Heart left ventricle (tissue), 16 donors: ENCODE data around the gene ACSF3. TPM values are rescaled to one million over a fixed set of nuclear protein-coding genes. Genes with fewer than 3 reads are reported as not detected.
"Not testable (repeated sequence)": the region's sequence is repeated elsewhere in the genome, so short reads cannot be mapped to it uniquely, and the experiment has no call there.

Source experiments
- ATAC-seq, 4 donors: fragments of 200-7000 bp; cut with Tn5 transposase; one replicate each; pipeline ENCODE4 v1.9.1; 2020 to 2022; ENCODE audit warnings: moderate library complexity in 4 of 4, mild to moderate bottlenecking in 3 of 4, moderate number of reproducible peaks in 1 of 4
- DNase-seq, 5 donors: peaks; one replicate each; pipeline ENCODE4 v3.0.0-alpha.2; 2020
- H3K27ac ChIP-seq, 12 donors: fragments of 200-600 bp; sonication (generic) in 4 of 12; one replicate each; pipeline versions ENCODE4 v1.5.0 to v1.8.0; 2016 to 2022; ENCODE audit warnings: mild to moderate bottlenecking in 2 of 12
- H3K27me3 ChIP-seq, 9 donors: fragments of 200-600 bp; sonication (generic) in 2 of 9; one replicate each; pipeline versions ENCODE4 v1.5.1 to v1.8.0; 2016 to 2022; ENCODE audit warnings: mild to moderate bottlenecking in 3 of 9
- H3K36me3 ChIP-seq, 9 donors: fragments of 200-600 bp; sonication (generic) in 2 of 9; one replicate each; pipeline versions ENCODE4 v1.5.0 to v1.8.0; 2018 to 2022; ENCODE audit warnings: mild to moderate bottlenecking in 2 of 9
- H3K4me1 ChIP-seq, 12 donors: fragments of 200-600 bp; sonication (generic) in 4 of 12; one replicate each; pipeline versions ENCODE4 v1.5.0 to v1.8.0; 2016 to 2022; ENCODE audit warnings: mild to moderate bottlenecking in 3 of 12
- H3K4me3 ChIP-seq, 12 donors: fragments of 200-600 bp; sonication (generic) in 4 of 12; one replicate each; pipeline versions ENCODE4 v1.5.0 to v1.8.0; 2017 to 2022; ENCODE audit warnings: mild to moderate bottlenecking in 9 of 12, moderate library complexity in 4 of 12
- H3K9me3 ChIP-seq, 12 donors: fragments of 200-600 bp; sonication (generic) in 4 of 12; one replicate each; pipeline versions ENCODE4 v1.5.0 to v1.8.0; 2016 to 2022; ENCODE audit warnings: mild to moderate bottlenecking in 1 of 12
- POLR2A ChIP-seq, 2 donors: fragments of 450-650 bp; IDR thresholded peaks; one replicate each; pipeline ENCODE4 v1.6.1; 2017; ENCODE audit warnings: antibody characterized with exemption in 2 of 2, mild to moderate bottlenecking in 2 of 2, moderate library complexity in 2 of 2
- WGBS, 4 donors: extraction: QIAGEN DNeasy Blood & Tissue Kit in 2 of 4; methylation state at CpG; one replicate each; pipeline versions ENCODE4 v1.1.5 to v1.1.7; 2013 to 2018; 5-methylcytosine and 5-hydroxymethylcytosine counted together
- intact Hi-C, 10 donors: fragments of 100-400 bp; cut with DNase I; formaldehyde crosslinking; loops; one replicate each; pipeline versions ENCODE4 v1.11.1 to v1.14.2; 2022
- polyA plus RNA-seq, 2 donors: library from polyadenylated mRNA; stranded (reverse); fragments of 200-250 nt; gene quantifications; one replicate each; pipeline ENCODE4 v1.2.3, GENCODE V29; 2013
- total RNA-seq, 9 donors: library from RNA; depleted of rRNA in 2 of 9; stranded (reverse); fragments of >200 nt in 2 of 9; fragmentation: NEBNext Ultra II Directional in 3 of 9; extraction: Animal tissue kit (Norgen Biotek cat#: 25700) in 3 of 9; gene quantifications; one replicate each; pipeline versions ENCODE4 v1.1.0 to v1.2.4, GENCODE V29; 2016 to 2023
- TF ChIP-seq, protein P1 (sequence below), 12 donors: fragments of 200-600 bp; sonication (generic) in 4 of 12; IDR thresholded peaks; one replicate each; pipeline versions ENCODE4 v1.5.0 to v1.8.0; 2018 to 2022; ENCODE audit warnings: antibody characterized with exemption in 12 of 12, mild to moderate bottlenecking in 5 of 12
- donor health status: ischemic (EF 13 %, LVEDD 7.1; RV severe dilation, severe dysfunction).
- donor health status: healthy with polysubstance abuse.
- donor health status: DM: no; HTN: yes; CAD: no.
- donor health status: DM: no; HTN: no; CAD: no.
- donor health status: ischemic (EF 25% LVEDD 6.9; RV normal size, moderate dysfunction).
- donor health status: ischemic (EF 25% LVEDD 5.7; RV mildly dilated, moderate dysfunction).
- donor health status: healthy.
- donor health status: DM: yes; HTN: yes; CAD: no.
- donor health status: ischemic (EF 35%, LVEDD 5.7; RV mildly dilated, moderate dysfunction).
- donor health status: nonischemic (EF 11% LVEDD 7.7; RV severe dilation, severe dysfunction).
- donor health status: DM: yes; HTN: yes; CAD: no.
- donor health status: PGD.
- donor health status: ischemic (EF 29% LVEDD 5.4; RV normal size, mild dysfunction).
- donor health status: nonischemic (EF 23%, LVEDD 6.1; RV moderate dilation, normal function).

ACSF3 gene
- total and polyA plus RNA-seq, 11 donors = 10.3 to 26.3 (median 19.3) TPM

DNA sequence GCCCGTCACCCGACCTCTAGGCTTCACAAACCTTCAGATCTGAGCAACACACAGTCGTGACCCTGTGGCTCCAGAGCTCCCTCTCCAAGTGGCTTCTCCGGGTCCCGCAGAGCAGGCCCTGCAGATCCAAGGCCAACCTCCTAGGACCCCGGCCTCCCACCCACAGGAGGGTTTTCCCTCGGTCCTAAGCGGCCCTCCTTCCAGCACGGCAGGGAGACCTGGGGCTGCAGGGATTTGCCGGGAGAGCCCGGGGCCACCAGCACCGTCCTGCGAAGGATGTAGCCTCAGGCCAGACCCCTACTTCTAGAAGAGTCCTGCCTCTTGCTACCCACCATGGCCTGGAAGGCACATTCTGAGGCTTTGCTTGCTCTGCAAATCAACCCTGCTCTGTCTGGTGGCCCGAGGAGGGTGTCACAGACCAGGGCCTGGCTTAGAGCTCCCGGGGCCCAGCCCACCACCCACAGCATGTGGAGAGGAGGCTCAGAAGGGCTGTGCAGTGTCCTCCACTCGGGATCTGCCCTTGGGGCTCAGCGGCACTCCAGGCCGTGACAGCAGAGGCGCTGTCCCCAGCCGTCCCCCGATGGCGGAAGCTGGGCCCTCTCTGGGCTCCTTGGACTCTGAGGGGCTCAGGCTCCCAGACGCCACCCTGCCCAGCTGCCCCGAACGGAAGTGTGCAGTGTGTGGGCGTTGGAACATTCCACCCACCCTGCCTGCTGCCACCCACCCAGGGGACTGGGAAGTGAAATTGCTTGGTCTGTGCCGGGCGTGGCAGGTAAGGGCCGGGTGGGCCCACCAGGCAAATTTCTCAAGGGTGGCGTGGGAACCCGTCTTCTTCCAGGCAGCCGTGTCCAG, 28.8 kb upstream of the ACSF3 start:
- H3K4me1 ChIP-seq = no peaks in the 10 kb centered on the region
- no peaks in the 10 kb centered on the region for H3K36me3 ChIP-seq
- H3K9me3 ChIP-seq = no peaks in the 10 kb centered on the region
- 71 to 86% (median 82%) methylated on average over 17 to 32 of the region's 32 CpGs for WGBS, 4 donors
- H3K27me3 ChIP-seq = peaks cover 0 to 26% (median 7%) of the 10 kb centered on the region in 9 donors
- intact Hi-C loops = no loop called here
- no peak for TF ChIP-seq POLR2A (IDR thresholded peaks at IDR 0.05)
- TF ChIP-seq, protein P1, sequence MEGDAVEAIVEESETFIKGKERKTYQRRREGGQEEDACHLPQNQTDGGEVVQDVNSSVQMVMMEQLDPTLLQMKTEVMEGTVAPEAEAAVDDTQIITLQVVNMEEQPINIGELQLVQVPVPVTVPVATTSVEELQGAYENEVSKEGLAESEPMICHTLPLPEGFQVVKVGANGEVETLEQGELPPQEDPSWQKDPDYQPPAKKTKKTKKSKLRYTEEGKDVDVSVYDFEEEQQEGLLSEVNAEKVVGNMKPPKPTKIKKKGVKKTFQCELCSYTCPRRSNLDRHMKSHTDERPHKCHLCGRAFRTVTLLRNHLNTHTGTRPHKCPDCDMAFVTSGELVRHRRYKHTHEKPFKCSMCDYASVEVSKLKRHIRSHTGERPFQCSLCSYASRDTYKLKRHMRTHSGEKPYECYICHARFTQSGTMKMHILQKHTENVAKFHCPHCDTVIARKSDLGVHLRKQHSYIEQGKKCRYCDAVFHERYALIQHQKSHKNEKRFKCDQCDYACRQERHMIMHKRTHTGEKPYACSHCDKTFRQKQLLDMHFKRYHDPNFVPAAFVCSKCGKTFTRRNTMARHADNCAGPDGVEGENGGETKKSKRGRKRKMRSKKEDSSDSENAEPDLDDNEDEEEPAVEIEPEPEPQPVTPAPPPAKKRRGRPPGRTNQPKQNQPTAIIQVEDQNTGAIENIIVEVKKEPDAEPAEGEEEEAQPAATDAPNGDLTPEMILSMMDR (IDR thresholded peaks at IDR 0.05) = no peak
- H3K4me3 ChIP-seq = no peak overlapping the region
- peak in 1 of 4 donors; percentile 7 for ATAC-seq
- DNase-seq = no peak
- H3K27ac ChIP-seq = no peak overlapping the region

DNA sequence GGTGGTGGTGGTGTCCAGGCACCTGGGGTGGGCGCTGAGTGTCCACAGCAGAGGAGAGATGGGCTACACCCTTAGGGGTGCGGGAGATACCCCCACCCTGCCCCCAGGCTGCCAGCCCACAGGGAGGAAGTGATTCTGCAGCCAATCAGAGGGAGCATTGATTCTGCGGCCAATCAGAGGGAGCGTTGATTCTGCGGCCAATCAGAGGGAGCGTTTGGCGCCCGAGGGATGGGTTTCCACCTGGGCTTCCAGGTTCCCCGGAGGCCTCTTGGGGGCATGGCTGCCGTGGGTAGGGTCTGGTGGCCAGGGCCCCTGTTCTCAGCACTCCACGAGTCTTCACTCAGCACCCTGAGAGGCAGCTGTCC, 28.2 kb upstream of the ACSF3 start:
- DNase-seq (no peak), ATAC-seq (no peak)
- Histone ChIP-seq H3K36me3 (no peaks in the 10 kb centered on the region), H3K27me3 (peaks cover 0 to 26% (median 7%) of the 10 kb centered on the region in 9 donors), H3K4me3 (no peak overlapping the region), H3K27ac (no peak overlapping the region), H3K4me1 (no peaks in the 10 kb centered on the region), H3K9me3 (no peaks in the 10 kb centered on the region)
- TF ChIP-seq, protein P1 (IDR thresholded peaks at IDR 0.05) = no peak
- no peak for TF ChIP-seq POLR2A (IDR thresholded peaks at IDR 0.05)
- intact Hi-C loops = no loop called here
- 83 to 95% (median 92%) methylated on average over 10 to 11 of the region's 11 CpGs for WGBS, 4 donors

DNA sequence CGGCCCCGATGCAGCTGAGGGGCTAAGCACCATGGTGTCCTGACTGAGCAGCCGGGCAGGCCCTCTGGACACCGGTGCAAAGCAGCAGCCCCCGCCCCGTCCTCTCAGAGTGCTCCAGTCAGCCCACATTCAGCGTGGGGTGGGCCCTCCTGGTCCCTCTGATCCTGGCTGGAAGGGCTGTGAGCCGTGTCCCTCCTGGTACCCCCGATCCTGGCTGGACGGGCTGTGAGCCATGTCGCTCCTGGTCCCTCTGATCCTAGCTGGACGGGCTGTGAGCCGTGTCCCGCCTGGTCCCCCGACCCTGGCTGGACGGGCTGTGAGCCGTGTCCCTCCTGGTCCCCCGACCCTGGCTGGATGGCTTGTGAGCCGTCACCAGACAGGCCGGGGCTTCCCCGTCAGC, 26.9 kb upstream of the ACSF3 start:
- DNase-seq (no peak), ATAC-seq (no peak)
- no peaks in the 10 kb centered on the region for H3K4me1 ChIP-seq
- no peaks in the 10 kb centered on the region for H3K36me3 ChIP-seq
- 71 to 79% (median 75%) methylated on average over 8 to 21 of the region's 21 CpGs for WGBS, 4 donors
- H3K27ac ChIP-seq = no peak overlapping the region
- peaks cover 0 to 33% (median 7%) of the 10 kb centered on the region in 9 donors for H3K27me3 ChIP-seq
- TF ChIP-seq, protein P1 (IDR thresholded peaks at IDR 0.05) = no peak
- no peak for TF ChIP-seq POLR2A (IDR thresholded peaks at IDR 0.05)
- H3K4me3 ChIP-seq = no peak overlapping the region
- H3K9me3 ChIP-seq = no peaks in the 10 kb centered on the region
- intact Hi-C loops = no loop called here

DNA sequence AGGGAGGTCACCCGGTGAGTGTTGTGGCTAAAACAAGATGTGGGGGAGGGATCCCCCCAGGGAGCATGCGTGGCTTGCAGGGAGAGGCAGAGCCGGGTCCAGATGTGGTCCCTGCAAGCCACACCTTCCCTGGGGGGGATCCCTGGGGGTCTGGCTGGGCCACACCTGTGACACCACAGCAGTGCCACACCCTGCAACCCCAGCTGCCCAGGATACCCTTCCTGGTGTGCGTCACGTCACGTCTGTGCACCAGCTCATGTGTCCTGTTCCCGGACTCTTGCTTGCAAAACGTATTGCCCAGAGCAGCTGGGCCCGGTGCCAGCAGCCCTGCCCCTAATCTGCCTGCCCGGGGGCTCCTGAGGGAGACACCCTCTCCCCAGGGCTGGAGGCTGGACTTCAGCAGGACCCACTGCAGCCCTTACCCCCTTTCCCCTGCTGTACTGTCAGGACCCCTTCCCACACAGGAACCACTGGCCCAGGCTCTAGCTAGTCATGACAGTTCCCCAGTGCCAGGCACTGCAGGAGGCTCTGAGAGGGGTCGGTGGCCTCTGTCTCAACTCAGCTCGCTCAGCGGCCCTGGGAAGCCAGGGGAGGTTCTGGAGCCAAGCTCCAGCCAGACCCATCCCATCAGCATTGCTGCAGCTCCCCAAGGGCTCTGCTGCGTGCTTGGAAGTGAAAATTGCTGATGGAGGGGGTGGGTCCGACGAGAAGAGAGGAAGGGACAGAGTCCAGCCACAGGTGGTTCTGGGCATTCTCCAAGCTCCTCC, 25.8 kb upstream of the ACSF3 start:
- Histone ChIP-seq H3K27me3 (peaks cover 0 to 42% (median 12%) of the 10 kb centered on the region in 9 donors), H3K36me3 (no peaks in the 10 kb centered on the region), H3K4me3 (no peak overlapping the region), H3K9me3 (no peaks in the 10 kb centered on the region), H3K27ac (no peak overlapping the region), H3K4me1 (peaks cover 0 to 9% (median 0%) of the 10 kb centered on the region in 12 donors)
- WGBS, 4 donors = 35 to 58% (median 40%) methylated on average over 6 to 16 of the region's 16 CpGs
- ATAC-seq (no peak), DNase-seq (no peak)
- intact Hi-C loops = no loop called here
- TF ChIP-seq, protein P1 (IDR thresholded peaks at IDR 0.05) = no peak
- TF ChIP-seq POLR2A (IDR thresholded peaks at IDR 0.05) = no peak

DNA sequence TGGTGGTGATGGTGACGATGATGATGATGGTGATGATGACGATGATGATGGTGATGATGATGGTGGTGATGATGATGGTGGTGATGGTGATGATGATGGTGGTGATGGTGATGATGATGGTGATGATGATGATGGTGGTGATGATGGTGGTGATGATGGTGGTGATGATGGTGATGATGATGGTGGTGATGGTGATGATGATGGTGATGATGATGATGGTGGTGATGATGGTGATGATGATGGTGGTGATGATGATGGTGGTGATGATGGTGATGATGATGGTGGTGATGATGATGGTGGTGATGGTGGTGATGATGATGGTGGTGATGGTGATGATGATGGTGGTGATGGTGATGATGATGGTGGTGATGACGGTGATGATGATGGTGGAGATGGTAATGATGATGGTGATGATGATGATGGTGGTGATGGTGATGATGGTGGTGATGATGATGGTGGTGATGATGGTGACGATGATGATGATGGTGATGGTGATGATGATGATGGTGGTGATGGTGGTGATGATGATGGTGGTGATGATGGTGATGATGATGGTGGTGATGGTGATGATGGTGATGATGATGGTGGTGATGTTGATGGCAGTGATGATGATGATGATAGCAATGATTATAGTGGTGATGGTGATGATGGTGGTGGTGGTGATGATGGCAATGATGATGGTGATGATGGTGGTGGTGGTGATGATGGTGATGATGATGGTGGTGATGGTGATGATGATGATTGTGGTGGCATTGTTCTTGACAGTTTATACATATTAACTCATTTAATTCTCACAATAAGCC, 24.6 kb upstream of the ACSF3 start:
- H3K4me1 ChIP-seq, ATAC-seq, H3K27ac ChIP-seq, intact Hi-C loops, H3K4me3 ChIP-seq, DNase-seq, H3K9me3 ChIP-seq, H3K36me3 ChIP-seq: not testable (repeated sequence)
- H3K27me3 ChIP-seq = peaks cover 0 to 42% (median 12%) of the 10 kb centered on the region in 9 donors
- WGBS, 4 donors = 95 to 99% (median 96%) methylated on average over 4 of the region's 4 CpGs
